ENCODE results near the gene CNPY1. TPM values are rescaled to one million over a fixed set of nuclear protein-coding genes. Genes with fewer than 3 reads are reported as not detected.

Gene CNPY1
- total RNA-seq, 1 experiment from 2014 or later = not detected

- DNase-seq (ENCODE audit: low read depth, low spot score) = no peak
- no peaks in the 10 kb centered on the region for H3K9me3 ChIP-seq (ENCODE audit: control insufficient read depth, insufficient read depth, low read depth, low read length)
- in situ Hi-C loops (cut with HindIII; ENCODE audit: low pct_unique_long_range_greater_than_20kb, low sequenced_read_pairs) (no loop called here), intact Hi-C loops (cut with micrococcal nuclease; ENCODE audit: unreplicated experiment) (no loop called here)
- no peak for ATAC-seq
- H3K27me3 ChIP-seq (ENCODE audit: control insufficient read depth, insufficient read depth, low read length) = peaks cover 8% of the 10 kb centered on the region; the same call in 1 of the 2 replicates
- ChIA-PET POLR2A (no interaction called here), CTCF (no interaction called here)
- TF ChIP-seq TCF7L2 (IDR thresholded peaks at IDR 0.05; ENCODE audit: low read depth, low read length) (no peak), CTCF (IDR thresholded peaks at IDR 0.05) (no peak), POLR2AphosphoS5 (IDR thresholded peaks at IDR 0.05; ENCODE audit: low read depth, low read length) (no peak), REST (IDR thresholded peaks at IDR 0.05; ENCODE audit: insufficient read depth in 1 of 2, low read depth in 2 of 2, low read length in 1 of 2) (no peak), SIN3A (IDR thresholded peaks at IDR 0.05; ENCODE audit: borderline replicate concordance, insufficient read depth, low read depth, low read length) (no peak)
- no peaks in the 10 kb centered on the region for H3K36me3 ChIP-seq (ENCODE audit: control insufficient read depth, insufficient read depth, low read length)
- H3K27ac ChIP-seq (ENCODE audit: low read length) = no peak overlapping the region
- no peak overlapping the region for H3K4me3 ChIP-seq (ENCODE audit: low read depth in 2 of 2, low read length in 2 of 2)
- H3K4me1 ChIP-seq (ENCODE audit: control insufficient read depth, insufficient read depth, low read length) = no peaks in the 10 kb centered on the region
- no TSS peak for BruUV-seq (replicated peaks)
Observed at GRCh38 chr7:155540553-155540952, 5.8 kb downstream of the CNPY1 start.

GRCh38 chr7:155538293-155538692 lies 8.1 kb downstream of the CNPY1 start:
- H3K4me3 ChIP-seq (ENCODE audit: low read depth in 2 of 2, low read length in 2 of 2) = no peak overlapping the region
- no peaks in the 10 kb centered on the region for H3K36me3 ChIP-seq (ENCODE audit: control insufficient read depth, insufficient read depth, low read length)
- H3K27me3 ChIP-seq (ENCODE audit: control insufficient read depth, insufficient read depth, low read length) = peaks cover 12% of the 10 kb centered on the region; the same call in 1 of the 2 replicates
- in situ Hi-C loops (cut with HindIII; ENCODE audit: low pct_unique_long_range_greater_than_20kb, low sequenced_read_pairs) = no loop called here
- no peaks in the 10 kb centered on the region for H3K4me1 ChIP-seq (ENCODE audit: control insufficient read depth, insufficient read depth, low read length)
- H3K27ac ChIP-seq (ENCODE audit: low read length) = no peak overlapping the region
- no peak for TF ChIP-seq POLR2AphosphoS5 (IDR thresholded peaks at IDR 0.05; ENCODE audit: low read depth, low read length)
- no peak for TF ChIP-seq REST (IDR thresholded peaks at IDR 0.05; ENCODE audit: insufficient read depth in 1 of 2, low read depth in 2 of 2, low read length in 1 of 2)
- no peak for TF ChIP-seq TCF7L2 (IDR thresholded peaks at IDR 0.05; ENCODE audit: low read depth, low read length)
- no peak for TF ChIP-seq CTCF (IDR thresholded peaks at IDR 0.05)
- no peak for TF ChIP-seq SIN3A (IDR thresholded peaks at IDR 0.05; ENCODE audit: borderline replicate concordance, insufficient read depth, low read depth, low read length)
- no TSS peak for BruUV-seq (replicated peaks)
- intact Hi-C loops (cut with micrococcal nuclease; ENCODE audit: unreplicated experiment) = no loop called here
- H3K9me3 ChIP-seq (ENCODE audit: control insufficient read depth, insufficient read depth, low read depth, low read length) = no peaks in the 10 kb centered on the region
- ChIA-PET POLR2A (no interaction called here), CTCF (no interaction called here)
- ATAC-seq (no peak), DNase-seq (ENCODE audit: low read depth, low spot score) (no peak)

Measured in Panc1 (cell line).